ENCODE data around the gene TSHZ2.

TSHZ2 gene, protein sequence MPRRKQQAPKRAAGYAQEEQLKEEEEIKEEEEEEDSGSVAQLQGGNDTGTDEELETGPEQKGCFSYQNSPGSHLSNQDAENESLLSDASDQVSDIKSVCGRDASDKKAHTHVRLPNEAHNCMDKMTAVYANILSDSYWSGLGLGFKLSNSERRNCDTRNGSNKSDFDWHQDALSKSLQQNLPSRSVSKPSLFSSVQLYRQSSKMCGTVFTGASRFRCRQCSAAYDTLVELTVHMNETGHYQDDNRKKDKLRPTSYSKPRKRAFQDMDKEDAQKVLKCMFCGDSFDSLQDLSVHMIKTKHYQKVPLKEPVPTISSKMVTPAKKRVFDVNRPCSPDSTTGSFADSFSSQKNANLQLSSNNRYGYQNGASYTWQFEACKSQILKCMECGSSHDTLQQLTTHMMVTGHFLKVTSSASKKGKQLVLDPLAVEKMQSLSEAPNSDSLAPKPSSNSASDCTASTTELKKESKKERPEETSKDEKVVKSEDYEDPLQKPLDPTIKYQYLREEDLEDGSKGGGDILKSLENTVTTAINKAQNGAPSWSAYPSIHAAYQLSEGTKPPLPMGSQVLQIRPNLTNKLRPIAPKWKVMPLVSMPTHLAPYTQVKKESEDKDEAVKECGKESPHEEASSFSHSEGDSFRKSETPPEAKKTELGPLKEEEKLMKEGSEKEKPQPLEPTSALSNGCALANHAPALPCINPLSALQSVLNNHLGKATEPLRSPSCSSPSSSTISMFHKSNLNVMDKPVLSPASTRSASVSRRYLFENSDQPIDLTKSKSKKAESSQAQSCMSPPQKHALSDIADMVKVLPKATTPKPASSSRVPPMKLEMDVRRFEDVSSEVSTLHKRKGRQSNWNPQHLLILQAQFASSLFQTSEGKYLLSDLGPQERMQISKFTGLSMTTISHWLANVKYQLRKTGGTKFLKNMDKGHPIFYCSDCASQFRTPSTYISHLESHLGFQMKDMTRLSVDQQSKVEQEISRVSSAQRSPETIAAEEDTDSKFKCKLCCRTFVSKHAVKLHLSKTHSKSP (N-terminal part only)

DNA sequence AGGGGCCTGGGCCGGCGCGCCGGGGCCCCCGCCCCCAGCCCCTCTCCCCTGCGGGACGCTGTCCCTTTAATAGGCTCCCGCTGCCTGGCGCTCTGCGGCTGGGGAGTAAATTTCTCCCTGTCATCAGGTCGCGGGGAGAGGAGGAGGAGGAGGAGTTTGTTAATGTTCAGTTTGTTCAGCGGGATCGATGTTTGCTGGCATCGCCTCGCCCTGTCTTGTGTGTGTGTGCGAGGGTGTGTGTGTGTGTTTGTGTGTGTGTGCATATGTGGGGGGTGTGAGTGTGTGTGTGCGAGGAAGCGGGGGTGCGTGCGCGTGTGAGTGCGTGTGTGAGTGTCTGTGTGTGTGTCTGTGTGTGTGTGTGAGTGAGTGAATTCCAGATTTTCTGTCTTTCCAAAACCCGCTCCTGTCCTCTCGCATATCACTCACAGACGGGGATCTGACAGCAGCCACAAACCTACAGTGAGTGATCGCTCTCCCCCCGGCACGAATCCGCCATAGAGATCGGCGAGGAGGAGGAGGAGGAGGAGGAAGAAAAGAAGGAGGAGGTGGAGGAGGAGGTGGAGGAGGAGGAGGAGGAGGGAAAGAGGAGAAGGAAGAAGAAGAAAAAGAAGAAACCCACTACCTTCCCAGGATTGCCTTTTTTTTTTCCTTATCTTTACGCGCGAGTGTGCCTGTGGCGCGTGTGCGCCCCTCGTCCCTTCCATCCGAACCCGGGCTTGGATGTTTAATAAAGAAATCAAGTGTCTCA, at the start of gene TSHZ2:
Gene TSHZ2, plus strand, starts transcription at position 169 of the 748 bp plus-strand sequence. CDS start 936 bp downstream, outside the sequence.
- no peak for DNase-seq (ENCODE audit: low spot score)

DNA sequence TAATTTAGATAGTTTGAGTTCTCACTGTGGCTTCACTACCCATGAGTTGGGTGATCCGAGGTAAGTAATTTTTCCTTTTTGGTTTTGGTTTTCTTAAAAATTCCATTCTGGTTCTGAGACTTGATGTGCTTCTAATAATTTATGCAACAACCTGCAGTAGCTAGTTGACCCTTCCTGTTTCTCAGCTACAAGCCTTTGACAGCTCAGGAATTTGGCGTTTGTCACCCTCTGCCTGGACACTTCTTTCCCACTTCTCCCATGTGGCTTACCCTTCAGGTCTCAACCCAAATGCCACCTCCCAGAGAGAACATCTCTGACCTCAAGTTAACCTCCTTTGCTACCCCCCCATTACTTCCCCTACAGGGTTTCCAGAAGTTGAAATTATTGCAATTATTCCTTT, 49.7 kb upstream of the TSHZ2 start:
- no peak for DNase-seq (ENCODE audit: low spot score)

DNA sequence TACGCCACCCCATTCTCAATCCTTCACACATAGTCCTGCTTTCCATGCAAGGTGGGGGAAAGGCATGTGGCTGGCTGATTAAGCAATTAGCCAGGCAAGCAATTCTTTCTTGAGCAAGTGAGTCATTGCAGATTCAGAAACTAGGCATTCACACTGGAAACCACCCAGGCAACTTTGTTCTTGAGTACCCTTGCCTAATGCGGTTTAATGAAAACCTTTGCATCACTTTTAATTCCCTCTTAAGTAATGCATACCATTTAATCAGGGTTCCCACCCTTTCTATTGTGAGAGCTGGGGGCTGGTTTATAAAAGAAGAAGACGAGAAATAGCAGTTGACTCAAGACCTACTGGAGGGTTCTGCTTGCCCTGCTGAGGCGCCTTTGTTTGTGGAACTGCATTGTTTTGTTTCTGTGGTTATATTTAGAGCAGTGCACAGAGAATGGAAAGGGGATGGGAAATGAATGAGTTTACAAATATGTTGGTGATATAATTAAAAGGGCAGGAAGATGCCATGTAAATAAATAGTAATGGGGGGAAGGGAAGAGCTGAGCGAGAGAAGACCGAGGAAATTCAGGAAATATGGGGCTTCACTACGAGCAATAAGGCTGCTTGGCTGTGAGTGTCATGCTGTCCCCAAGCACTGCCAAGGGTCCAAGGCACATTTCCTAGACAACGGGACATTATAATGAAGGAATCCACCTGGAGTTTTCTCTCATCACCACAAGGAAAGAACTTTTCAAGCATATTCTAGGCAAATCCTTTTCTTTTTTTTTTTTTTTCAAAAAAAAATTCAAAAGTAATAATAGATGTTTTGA, 48.8 kb upstream of the TSHZ2 start:
- DNase-seq (ENCODE audit: low spot score) = no peak

DNA sequence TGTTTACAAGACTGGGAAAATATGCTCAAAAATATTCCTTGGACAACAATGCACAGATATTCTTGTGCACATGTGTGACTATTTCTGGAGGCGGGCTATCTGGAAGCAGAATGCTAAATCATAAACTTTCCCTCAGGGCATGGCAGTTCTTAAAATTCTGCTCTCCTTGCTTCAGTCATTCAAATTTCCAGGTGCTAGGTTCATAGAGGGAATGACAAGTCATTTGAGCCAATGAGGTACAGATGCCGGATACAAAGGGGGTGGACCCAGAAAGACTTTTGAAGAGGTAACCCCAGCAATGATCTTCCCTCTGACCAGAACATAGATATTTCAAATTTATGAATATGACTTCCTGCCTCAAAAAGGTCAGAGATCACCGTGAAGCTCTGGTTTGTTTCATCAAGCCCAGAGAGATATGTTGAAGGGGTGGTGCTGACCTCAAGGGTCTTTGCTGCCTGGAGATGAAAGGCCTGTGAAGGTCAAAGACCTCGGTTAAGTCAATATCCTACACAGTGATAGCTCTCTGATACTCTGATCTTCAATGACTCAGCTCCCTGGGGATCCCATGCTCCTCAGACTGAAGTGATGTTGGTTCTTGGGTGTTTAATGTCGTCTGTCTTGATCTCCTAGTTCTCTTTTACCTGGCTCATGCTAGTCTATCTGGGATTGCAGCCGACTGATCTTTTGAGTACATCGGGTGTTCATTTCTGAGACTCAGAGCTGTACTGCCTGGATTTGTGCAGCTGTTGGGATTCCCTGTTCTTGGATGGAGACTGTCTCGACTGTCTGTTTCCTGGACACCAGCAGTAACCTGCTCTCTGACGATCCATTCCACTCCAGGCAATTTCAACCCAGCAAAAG, 47.5 kb upstream of the TSHZ2 start:
- no peak for DNase-seq (ENCODE audit: low spot score)

DNA sequence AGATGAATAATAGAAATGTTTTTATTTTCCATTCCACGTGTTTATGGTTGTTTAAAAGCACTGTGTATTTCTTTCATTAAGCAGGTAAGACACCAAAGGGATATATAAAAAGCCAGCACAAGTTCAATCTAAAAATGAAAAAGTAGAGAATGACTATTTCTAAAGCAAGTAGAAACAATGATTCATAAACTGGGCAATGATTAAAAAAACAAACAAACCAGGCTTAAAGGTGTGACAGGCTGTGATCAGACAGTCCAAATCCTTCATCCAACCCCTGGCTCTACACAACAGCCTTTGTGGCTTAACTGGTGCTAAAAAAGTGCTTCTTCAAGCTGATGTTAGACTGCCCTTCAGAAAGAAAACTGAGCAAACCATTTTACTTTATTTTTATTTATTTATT, 45.7 kb upstream of the TSHZ2 start:
- DNase-seq (ENCODE audit: low spot score) = no peak

DNA sequence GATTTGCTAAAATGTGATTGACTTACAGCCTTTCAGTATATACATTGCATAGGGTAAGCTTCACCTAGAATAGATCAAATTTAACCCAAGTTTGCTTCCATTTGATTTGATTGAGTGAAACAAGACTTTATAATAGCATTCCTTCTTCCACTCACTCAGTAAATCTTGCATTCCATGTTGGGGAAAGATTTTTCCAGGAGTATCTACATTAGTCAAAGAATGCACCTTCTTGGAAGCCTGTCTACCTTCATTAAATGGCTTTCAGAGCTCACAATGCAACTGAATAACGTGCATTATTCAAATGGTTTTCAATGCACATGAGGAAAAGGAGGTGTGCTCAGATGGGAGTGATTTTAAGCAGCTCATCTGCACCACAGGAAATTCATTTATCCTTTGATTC, 38.3 kb upstream of the TSHZ2 start:
- DNase-seq (ENCODE audit: low spot score) = no peak

DNA sequence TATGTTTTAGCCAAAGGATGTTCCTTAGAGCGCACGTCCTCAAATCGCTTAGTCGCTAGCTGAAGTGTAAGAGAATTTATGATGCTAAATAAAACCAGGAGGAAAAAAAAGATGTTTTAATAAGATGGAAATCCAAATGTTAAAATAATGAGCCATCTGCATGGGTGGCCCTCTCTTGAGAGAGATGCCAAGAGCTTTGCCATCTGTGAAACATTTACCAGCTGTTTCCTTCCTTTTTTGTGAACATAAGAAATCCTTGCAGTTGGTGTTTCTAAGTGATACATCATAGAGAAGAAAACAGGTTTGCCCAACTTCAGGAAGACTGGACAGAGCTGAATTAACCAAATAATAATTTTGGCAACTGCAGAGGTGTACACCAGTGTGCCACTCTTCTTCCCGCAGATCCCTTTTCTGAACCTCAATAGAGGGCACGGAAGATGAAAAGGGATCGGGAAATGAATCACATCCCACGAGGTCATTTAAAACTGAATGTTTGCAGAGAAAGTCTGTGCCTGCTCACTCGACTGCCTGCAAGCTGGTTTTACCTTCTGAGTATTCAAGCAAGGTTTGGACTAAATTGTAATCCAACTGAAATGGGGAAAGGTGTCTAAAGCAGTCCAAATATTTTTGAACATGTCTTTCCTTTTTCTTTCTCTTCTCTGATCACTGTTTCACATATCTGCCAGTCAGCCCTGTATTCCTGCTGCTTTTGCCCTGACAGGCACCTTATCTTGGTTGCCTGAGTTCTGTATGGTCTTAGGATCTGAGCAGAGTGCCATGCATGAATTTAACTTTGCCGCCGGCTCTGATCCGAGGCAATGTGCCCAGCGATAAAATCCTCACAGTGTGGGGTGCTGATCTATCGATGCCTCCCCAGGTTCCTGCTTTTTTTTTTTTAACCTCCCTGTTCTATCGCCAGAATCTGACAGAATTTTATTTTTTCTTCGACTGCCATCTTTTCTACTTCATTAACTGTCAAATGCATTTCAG, 35.5 kb upstream of the TSHZ2 start:
- DNase-seq (ENCODE audit: low spot score) = no peak

DNA sequence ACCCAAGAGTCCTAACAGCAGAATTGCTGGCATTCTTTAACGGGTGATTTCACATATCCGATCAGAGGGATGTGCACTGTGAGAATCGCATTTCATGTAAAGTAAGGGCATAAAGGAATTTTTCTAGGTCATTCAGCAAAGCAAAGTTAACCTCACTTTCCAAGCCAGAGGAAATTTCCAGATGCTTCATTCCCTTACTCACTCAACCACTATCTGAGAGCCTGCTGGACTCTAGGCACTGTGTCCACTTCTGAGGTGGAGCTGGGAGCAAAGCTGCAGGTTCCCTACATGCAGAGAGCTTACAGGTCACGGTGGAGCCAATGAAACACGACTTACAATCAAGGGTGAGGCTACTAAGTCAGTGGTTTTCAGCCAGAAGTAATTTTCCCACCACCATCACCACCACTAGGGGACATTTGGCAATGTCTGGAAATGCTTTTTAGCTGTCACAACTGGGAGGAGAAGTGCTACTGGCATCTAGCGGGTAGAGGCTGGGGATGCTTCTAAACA, 34.5 kb upstream of the TSHZ2 start:
- no peak for DNase-seq (ENCODE audit: low spot score)

DNA sequence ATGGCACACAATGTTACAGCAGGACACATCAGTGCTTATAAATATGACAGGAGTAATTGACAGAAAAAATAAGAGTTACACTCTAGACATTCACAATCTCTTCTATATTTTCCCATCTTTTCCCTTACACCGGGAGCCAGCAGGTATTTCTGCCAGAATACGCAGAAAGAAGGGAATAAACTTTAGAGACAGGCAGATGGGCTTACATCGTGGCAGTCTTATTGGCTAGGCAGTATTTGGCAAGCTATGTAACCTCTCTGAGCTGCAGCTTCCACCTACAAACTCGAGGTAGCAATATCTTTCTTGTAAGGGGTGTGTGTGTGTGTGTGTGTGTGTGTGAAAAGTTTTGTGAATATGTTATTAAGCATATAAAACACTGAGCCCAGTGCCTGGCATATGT, 33.0 kb upstream of the TSHZ2 start:
- DNase-seq (ENCODE audit: low spot score) = no peak

DNA sequence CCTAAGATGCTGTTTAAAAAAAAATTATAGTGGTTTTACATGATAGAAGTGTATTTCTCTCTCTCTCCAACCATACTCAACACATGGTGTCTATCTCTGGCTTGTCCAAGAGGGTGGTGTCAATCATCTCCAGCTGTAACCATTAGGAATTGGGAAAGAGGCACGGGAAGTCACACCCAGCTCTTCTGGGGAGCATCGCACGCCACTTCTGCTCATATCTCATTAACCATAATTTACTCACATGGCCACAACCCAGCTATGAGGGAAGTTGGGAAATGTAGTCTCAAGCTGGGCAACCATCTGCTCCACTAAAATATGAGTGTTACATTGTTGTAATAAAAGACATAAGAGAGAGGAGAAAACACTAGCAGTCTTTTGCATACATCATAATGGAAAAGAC, 30.4 kb upstream of the TSHZ2 start:
- no peak for DNase-seq (ENCODE audit: low spot score)

DNA sequence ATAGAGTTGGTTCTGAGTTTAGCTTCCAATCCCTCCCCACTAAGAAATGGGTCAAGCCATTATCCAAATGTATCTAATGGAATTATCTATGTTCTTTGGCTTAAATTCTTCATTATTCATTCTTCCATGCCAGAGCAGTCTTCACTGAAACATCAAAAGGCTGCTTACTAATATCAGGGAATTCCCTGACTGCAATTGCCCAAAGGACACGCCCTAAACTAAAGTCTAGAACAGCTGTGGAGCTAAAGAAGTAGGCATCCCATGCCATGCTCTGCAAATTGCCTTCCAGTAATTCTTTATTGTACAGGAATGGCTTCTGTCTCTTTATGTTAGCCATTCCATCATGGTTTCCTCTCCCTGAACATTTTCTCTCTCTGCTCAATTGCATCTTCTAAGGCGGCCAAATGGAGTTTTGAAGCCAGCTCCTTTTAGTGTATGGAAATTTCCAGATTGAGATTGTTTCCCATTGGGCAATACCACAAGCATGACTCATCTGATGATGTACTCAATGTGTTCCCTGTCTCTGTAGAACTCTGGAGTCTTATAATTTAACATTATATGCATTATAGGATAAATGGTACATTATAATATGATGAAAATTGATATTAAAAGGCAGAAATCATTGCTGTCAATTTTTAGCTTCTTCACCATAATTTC, 28.8 kb upstream of the TSHZ2 start:
- no peak for DNase-seq (ENCODE audit: low spot score)

DNA sequence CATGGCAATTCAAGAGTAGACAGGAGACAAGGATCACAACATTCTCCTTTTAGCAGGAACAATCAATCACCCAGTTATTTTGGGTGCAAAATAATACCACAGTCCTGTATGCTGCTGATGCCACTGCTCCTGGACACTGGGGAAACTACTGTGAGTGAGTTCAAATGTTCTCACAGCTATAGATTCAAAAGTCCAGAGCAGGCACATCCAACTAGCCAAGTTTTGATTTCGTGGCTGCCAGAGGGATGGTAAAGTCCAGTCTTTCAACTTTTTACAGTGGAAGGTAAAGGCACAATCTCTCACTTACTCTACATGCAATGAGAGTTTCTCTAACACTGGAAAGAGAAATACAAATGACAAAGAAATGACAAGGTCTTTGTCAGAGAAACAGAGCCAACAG, 26.9 kb upstream of the TSHZ2 start:
- DNase-seq (ENCODE audit: low spot score) = no peak

DNA sequence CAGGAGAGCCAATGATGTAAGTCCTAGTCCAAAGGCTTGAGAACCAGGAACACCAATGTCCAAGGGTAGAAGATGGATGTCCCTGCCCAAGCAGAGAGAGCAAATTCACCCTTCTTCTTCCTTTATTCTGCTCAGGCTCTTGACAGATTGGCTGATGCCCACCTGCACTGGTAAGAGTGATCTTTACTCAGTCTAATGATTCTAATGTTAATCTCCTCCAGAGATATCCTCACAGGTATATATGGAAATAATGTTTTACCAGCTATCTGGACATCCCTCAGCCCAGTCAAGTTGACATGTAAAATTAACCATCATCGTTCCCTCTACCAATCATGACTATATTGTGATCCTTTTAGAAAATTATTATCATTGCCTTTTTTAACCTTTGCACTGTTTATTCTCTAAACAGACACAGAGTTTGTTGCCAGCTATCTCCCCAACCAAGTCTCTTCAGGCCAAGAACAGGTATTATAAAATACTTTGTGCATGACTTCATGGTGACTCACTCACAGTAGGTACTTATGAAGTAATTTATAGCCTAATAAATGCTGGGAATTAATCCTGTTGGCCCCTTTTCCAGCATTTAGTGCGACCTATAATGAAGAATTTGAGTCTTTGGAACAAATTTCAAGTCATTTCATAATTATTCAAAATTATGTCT, 26.2 kb upstream of the TSHZ2 start:
- DNase-seq (ENCODE audit: low spot score) = peak; percentile 12

DNA sequence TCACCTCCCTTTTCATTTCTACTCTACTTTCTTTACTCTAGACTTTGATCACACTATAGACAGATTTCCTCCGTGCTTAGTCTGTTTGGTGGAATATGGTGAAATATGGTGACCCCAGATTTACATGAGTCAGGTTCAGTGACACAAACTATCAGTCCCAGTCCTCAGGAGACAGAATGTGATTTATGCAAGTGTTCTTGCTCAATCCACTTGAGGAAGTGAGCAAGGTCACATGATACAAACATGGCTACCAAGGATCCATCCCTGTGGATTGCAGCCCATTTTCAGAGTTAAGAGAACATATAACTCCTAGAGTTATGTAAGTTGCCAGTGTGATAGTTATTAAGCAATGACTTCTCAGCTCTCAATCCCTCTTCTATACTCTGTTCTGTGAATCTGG, 23.7 kb upstream of the TSHZ2 start:
- no peak for DNase-seq (ENCODE audit: low spot score)

DNA sequence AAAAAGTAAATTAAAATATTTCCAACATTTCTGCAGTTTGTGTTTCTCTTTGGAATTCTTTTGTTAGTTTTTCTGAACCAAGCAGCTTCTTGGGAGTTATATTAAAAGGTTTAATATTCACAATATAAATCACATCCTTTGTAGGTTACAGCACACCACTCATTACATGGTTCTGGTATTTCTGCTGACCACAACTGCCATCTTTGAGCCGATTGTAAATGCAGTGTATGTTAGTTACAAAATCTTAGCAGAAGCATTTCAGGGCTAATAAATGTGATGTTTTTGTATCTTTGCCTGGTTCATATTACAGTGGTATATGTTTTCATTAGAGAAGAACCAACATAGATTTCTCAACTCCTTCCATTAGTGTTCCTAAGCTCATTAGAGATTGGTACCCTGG, 19.1 kb upstream of the TSHZ2 start:
- no peak for DNase-seq (ENCODE audit: low spot score)

DNA sequence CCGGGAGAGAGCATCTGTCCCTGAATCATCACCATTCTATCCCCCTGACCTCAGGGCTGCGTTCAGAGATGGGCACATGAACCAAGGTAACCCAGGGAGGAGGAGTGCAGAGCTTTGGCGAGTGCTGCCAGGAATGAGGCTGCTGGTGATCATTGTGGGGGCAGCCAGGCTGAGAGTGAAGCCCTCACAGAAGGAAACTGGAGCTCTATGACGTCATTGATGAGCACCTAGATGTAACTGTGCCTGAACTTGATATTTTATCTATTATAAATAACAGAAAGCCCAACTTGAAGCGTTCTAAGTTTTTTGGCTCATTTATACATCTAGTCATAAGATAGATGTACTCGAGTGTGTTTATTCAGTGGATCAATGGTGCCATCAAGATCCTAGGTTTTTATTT, 17.3 kb upstream of the TSHZ2 start:
- DNase-seq (ENCODE audit: low spot score) = no peak

DNA sequence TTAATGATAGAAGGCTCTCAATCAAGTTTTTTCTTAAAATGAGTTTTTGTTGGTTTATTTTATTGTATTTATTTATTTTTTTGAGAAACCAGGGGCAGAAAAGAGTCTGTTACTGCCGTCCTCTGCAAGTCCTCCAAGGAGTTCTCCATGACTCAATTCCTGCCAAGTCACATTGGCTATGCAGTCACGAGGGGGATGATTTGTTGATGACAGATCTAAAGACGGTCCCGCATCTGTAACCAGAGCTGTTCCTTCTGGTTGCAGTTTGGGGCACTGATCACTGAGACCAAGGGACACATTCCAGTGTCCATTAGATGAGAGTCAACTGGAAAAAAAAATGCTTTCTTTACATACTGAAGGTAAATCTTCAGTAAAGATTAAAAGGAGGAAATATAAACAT, 13.9 kb upstream of the TSHZ2 start:
- DNase-seq (ENCODE audit: low spot score) = no peak

DNA sequence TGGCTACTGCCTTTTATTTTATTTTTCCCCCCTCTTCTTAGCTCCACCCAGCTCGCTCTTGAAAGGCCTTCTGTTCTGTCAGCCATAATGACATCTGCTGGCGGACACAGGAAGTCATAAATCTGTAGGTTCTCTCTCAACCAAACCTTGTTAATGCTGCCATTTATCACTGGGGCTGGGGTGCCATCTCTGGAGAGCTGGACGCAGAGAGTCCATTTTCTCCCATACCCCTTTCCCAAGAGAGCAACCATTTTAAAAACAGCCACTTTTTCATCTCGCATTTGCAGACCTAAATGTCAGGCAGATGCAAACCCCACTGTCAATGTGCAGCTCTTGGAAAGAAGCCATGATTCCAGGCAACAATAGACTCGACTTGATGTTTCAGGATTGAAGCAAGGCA, 13.0 kb upstream of the TSHZ2 start:
- no peak for DNase-seq (ENCODE audit: low spot score)
